Measurements from ENCODE around the gene CERK.

DNA sequence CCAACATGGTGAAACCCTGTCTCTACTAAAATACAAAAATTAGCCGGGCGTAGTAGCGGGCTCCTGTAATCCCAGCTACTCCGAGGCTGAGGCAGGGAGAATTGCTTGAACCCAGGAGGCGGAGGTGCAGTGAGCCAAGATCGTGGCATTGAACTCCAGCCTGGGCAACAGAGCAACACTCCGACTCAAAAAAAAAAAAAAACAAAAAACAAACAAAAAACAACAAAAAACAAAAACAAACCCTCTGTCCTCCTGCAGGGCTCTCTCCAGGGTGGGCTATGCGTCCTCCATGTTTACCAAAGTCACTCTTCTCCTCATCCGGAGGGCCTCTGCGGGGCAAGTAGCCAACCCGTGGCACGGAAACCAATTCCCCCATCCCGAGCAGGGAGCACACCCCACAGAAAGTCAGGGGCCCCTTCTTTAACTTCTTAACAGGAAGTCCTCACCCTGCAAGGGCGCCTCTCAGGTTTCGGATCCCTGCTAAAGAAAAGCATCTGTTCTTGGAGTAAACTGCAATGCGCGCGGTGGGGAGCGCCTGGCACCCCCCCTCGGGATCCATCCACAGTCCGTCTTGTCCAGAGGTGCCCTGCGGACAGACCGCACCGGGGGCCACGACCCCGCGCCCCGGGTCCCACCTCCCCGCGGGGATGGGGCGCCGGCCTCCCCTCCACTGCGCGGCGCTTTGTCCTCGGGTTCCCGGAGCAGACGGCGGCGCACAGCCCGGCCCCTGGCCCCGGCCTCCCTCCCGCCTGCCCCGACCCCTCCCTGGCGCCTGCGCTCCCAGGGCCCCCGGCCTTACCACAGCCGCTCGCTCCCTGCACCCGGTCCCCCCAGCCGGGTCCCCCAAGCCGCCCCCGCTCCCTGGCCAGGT is 712 bp downstream of the CERK start:
- TF ChIP-seq POLR2AphosphoS5 (IDR thresholded peaks at IDR 0.05; ENCODE audit: control insufficient read depth, insufficient read depth, low read depth, low read length) (no peak), GABPA (tag; conservative IDR thresholded peaks at IDR 0.05; ENCODE audit: low read depth) (no peak), POLR2A (conservative IDR thresholded peaks at IDR 0.05) (no peak), ZNF324 (CRISPR knock-in tag; IDR thresholded peaks at IDR 0.05) (no peak), CCAR2 (IDR thresholded peaks at IDR 0.05; ENCODE audit: low read depth, low read length) (no peak)
- TF ChIP-seq, protein P1, sequence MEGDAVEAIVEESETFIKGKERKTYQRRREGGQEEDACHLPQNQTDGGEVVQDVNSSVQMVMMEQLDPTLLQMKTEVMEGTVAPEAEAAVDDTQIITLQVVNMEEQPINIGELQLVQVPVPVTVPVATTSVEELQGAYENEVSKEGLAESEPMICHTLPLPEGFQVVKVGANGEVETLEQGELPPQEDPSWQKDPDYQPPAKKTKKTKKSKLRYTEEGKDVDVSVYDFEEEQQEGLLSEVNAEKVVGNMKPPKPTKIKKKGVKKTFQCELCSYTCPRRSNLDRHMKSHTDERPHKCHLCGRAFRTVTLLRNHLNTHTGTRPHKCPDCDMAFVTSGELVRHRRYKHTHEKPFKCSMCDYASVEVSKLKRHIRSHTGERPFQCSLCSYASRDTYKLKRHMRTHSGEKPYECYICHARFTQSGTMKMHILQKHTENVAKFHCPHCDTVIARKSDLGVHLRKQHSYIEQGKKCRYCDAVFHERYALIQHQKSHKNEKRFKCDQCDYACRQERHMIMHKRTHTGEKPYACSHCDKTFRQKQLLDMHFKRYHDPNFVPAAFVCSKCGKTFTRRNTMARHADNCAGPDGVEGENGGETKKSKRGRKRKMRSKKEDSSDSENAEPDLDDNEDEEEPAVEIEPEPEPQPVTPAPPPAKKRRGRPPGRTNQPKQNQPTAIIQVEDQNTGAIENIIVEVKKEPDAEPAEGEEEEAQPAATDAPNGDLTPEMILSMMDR (IDR thresholded peaks at IDR 0.05 in 2 of 3, conservative IDR thresholded peaks at IDR 0.05 in 1 of 3; ENCODE audit: insufficient read depth in 2 of 3, low read depth in 1 of 3, low read length in 3 of 3), result no peak
- TF ChIP-seq, protein P2, sequence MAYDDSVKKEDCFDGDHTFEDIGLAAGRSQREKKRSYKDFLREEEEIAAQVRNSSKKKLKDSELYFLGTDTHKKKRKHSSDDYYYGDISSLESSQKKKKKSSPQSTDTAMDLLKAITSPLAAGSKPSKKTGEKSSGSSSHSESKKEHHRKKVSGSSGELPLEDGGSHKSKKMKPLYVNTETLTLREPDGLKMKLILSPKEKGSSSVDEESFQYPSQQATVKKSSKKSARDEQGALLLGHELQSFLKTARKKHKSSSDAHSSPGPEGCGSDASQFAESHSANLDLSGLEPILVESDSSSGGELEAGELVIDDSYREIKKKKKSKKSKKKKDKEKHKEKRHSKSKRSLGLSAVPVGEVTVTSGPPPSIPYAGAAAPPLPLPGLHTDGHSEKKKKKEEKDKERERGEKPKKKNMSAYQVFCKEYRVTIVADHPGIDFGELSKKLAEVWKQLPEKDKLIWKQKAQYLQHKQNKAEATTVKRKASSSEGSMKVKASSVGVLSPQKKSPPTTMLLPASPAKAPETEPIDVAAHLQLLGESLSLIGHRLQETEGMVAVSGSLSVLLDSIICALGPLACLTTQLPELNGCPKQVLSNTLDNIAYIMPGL (CRISPR knock-in tag; IDR thresholded peaks at IDR 0.05), result no peak
- TF ChIP-seq, protein P3, sequence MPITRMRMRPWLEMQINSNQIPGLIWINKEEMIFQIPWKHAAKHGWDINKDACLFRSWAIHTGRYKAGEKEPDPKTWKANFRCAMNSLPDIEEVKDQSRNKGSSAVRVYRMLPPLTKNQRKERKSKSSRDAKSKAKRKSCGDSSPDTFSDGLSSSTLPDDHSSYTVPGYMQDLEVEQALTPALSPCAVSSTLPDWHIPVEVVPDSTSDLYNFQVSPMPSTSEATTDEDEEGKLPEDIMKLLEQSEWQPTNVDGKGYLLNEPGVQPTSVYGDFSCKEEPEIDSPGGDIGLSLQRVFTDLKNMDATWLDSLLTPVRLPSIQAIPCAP (CRISPR knock-in tag; IDR thresholded peaks at IDR 0.05; ENCODE audit: borderline replicate concordance), result no peak
